Upper lobe of left lung (tissue), 6 donors: ENCODE data around the gene TMTC1. TPM values are rescaled to one million over a fixed set of nuclear protein-coding genes. Genes with fewer than 3 reads are reported as not detected.
A peak's percentile ranks its signal among the peaks of the same experiment; 100 is the strongest.

Source experiments
- ATAC-seq, 2 donors: fragments of 200-7000 bp; cut with Tn5 transposase; one replicate each; pipeline ENCODE4 v1.9.1; 2022; ENCODE audit warnings: mild to moderate bottlenecking in 2 of 2, moderate library complexity in 2 of 2; ENCODE audit not compliant: low FRiP score in 2 of 2
- DNase-seq, 2 donors: peaks; one replicate each; pipeline ENCODE4 v3.0.0-alpha.2; 2019 to 2020
- H3K27ac ChIP-seq, 4 donors: fragments of 200-600 bp; sonication (generic); one replicate each; pipeline ENCODE4 v1.5.1; 2016 to 2019
- H3K27me3 ChIP-seq, 4 donors: fragments of 200-600 bp; sonication (generic); one replicate each; pipeline ENCODE4 v1.5.1; 2017 to 2019
- H3K36me3 ChIP-seq, 4 donors: fragments of 200-600 bp; sonication (generic); one replicate each; pipeline ENCODE4 v1.5.1; 2016 to 2019
- H3K4me1 ChIP-seq, 4 donors: fragments of 200-600 bp; sonication (generic); one replicate each; pipeline ENCODE4 v1.5.1; 2018 to 2019
- H3K4me3 ChIP-seq, 4 donors: fragments of 200-600 bp; sonication (generic); one replicate each; pipeline ENCODE4 v1.5.1; 2017 to 2019; ENCODE audit warnings: mild to moderate bottlenecking in 2 of 4, moderate library complexity in 1 of 4
- H3K9me3 ChIP-seq, 4 donors: fragments of 200-600 bp; sonication (generic); one replicate each; pipeline ENCODE4 v1.5.1; 2018 to 2019
- CTCF ChIP-seq, 6 experiments: fragments of 450-650 bp in 4 of 6; fragments of 200-600 bp in 2 of 6; sonication (generic) in 2 of 6; IDR thresholded peaks; one replicate each; pipeline ENCODE4 v1.5.1; 2016 to 2019; ENCODE audit warnings: antibody characterized with exemption in 6 of 6
- EP300 ChIP-seq, 4 donors: sonication (generic); formaldehyde crosslinking; IDR thresholded peaks; one replicate each; pipeline ENCODE4 v1.5.1; 2017; ENCODE audit warnings: antibody characterized with exemption in 4 of 4, control low read depth in 2 of 4
- POLR2A ChIP-seq, 4 donors: fragments of 450-650 bp; IDR thresholded peaks; one replicate each; pipeline ENCODE4 v1.5.1; 2016 to 2017; ENCODE audit warnings: antibody characterized with exemption in 4 of 4, mild to moderate bottlenecking in 2 of 4
- POLR2AphosphoS5 ChIP-seq, 2 donors: sonication (generic); formaldehyde crosslinking; IDR thresholded peaks; one replicate each; pipeline ENCODE4 v1.5.1; 2017; ENCODE audit warnings: antibody characterized with exemption in 2 of 2
- WGBS, 2 donors: methylation state at CpG; one replicate each; pipeline ENCODE4 v1.1.5; 2017 to 2018; 5-methylcytosine and 5-hydroxymethylcytosine counted together
- total RNA-seq, 6 donors: library from RNA; depleted of rRNA in 4 of 6; stranded (reverse); fragments of >200 nt in 4 of 6; gene quantifications; one replicate each; pipeline versions ENCODE4 v1.1.0 to v1.2.1, GENCODE V29; 2016 to 2021
- donor health status: DM: no; HTN: no; CAD: no; lungs with moderate emphysema.
- donor health status: DM: no; HTN: yes; CAD: no; lungs with severe emphysema.

The TMTC1 gene
- total RNA-seq, 6 donors from 2014 or later: 25.1 to 39.3 (median 29.7) TPM

- Histone ChIP-seq H3K36me3 (peaks cover 0 to 4% (median 0%) of the 10 kb centered on the region in 4 donors), H3K9me3 (no peaks in the 10 kb centered on the region), H3K27ac (no peak overlapping the region), H3K4me3 (no peak overlapping the region), H3K27me3 (no peaks in the 10 kb centered on the region), H3K4me1 (peaks cover 0 to 7% (median 1%) of the 10 kb centered on the region in 4 donors)
- no peak for ATAC-seq
- WGBS, 2 donors: 91 to 94% methylated on average over 4 of the region's 4 CpGs
- DNase-seq: no peak
- TF ChIP-seq EP300 (IDR thresholded peaks at IDR 0.05): no peak
- no peak for TF ChIP-seq CTCF (IDR thresholded peaks at IDR 0.05)
- no peak for TF ChIP-seq POLR2A (IDR thresholded peaks at IDR 0.05)
- no peak for TF ChIP-seq POLR2AphosphoS5 (IDR thresholded peaks at IDR 0.05)
Observed at GRCh38 chr12:29572464-29572863, 211.3 kb downstream of the TMTC1 start.

- TF ChIP-seq EP300 (IDR thresholded peaks at IDR 0.05) (no peak), POLR2A (IDR thresholded peaks at IDR 0.05) (no peak), CTCF (IDR thresholded peaks at IDR 0.05) (no peak), POLR2AphosphoS5 (IDR thresholded peaks at IDR 0.05) (no peak)
- Histone ChIP-seq H3K27me3 (no peaks in the 10 kb centered on the region), H3K4me1 (peaks cover 3 to 8% (median 6%) of the 10 kb centered on the region in 4 donors), H3K27ac (peak overlapping the region in 1 of 4 donors; percentile 64), H3K36me3 (peaks cover 0 to 4% (median 0%) of the 10 kb centered on the region in 4 donors), H3K4me3 (no peak overlapping the region), H3K9me3 (no peaks in the 10 kb centered on the region)
- DNase-seq: no peak
- WGBS, 2 donors: 73 to 74% methylated on average over 2 of the region's 2 CpGs
- no peak for ATAC-seq
Observed at GRCh38 chr12:29569132-29569757, 214.5 kb downstream of the TMTC1 start.

- no peaks in the 10 kb centered on the region for H3K27me3 ChIP-seq
- 86 to 88% methylated on average over 6 of the region's 6 CpGs for WGBS, 2 donors
- TF ChIP-seq CTCF (IDR thresholded peaks at IDR 0.05) (no peak), EP300 (IDR thresholded peaks at IDR 0.05) (no peak), POLR2A (IDR thresholded peaks at IDR 0.05) (no peak)
- no peak overlapping the region for H3K27ac ChIP-seq
- H3K9me3 ChIP-seq: no peaks in the 10 kb centered on the region
- no peaks in the 10 kb centered on the region for H3K36me3 ChIP-seq
- no peak overlapping the region for H3K4me3 ChIP-seq
- peaks cover 19 to 32% (median 25%) of the 10 kb centered on the region in 4 donors for H3K4me1 ChIP-seq
- ATAC-seq (no peak), DNase-seq (no peak)
Observed at GRCh38 chr12:29566441-29566840, 217.3 kb downstream of the TMTC1 start.

- Histone ChIP-seq H3K4me1 (peaks cover 24 to 32% (median 25%) of the 10 kb centered on the region in 4 donors), H3K27me3 (no peaks in the 10 kb centered on the region), H3K4me3 (no peak overlapping the region), H3K9me3 (no peaks in the 10 kb centered on the region), H3K36me3 (no peaks in the 10 kb centered on the region), H3K27ac (peak overlapping the region in 1 of 4 donors; percentile 81)
- no peak for DNase-seq
- no peak for TF ChIP-seq EP300 (IDR thresholded peaks at IDR 0.05)
- TF ChIP-seq POLR2AphosphoS5 (IDR thresholded peaks at IDR 0.05): no peak
- no peak for TF ChIP-seq POLR2A (IDR thresholded peaks at IDR 0.05)
- no peak for TF ChIP-seq CTCF (IDR thresholded peaks at IDR 0.05)
- WGBS, 2 donors: 73 to 93% methylated on average over 5 of the region's 5 CpGs
- no peak for ATAC-seq
Observed at GRCh38 chr12:29565727-29566126, 218.0 kb downstream of the TMTC1 start.

GRCh38 chr12:29564925-29565324, 218.8 kb downstream of the TMTC1 start:
- DNase-seq (no peak), ATAC-seq (no peak)
- 87 to 95% methylated on average over 3 of the region's 3 CpGs for WGBS, 2 donors
- TF ChIP-seq POLR2A (IDR thresholded peaks at IDR 0.05) (no peak), EP300 (IDR thresholded peaks at IDR 0.05) (no peak), CTCF (IDR thresholded peaks at IDR 0.05) (no peak), POLR2AphosphoS5 (IDR thresholded peaks at IDR 0.05) (no peak)
- Histone ChIP-seq H3K27me3 (no peaks in the 10 kb centered on the region), H3K36me3 (no peaks in the 10 kb centered on the region), H3K9me3 (no peaks in the 10 kb centered on the region), H3K4me1 (peaks cover 25 to 32% (median 25%) of the 10 kb centered on the region in 4 donors), H3K4me3 (no peak overlapping the region), H3K27ac (peak overlapping the region in 3 of 4 donors; percentile 19 to 81 (median 57))
